ENCODE results near the gene FAXDC2.

- TF ChIP-seq, protein P1, sequence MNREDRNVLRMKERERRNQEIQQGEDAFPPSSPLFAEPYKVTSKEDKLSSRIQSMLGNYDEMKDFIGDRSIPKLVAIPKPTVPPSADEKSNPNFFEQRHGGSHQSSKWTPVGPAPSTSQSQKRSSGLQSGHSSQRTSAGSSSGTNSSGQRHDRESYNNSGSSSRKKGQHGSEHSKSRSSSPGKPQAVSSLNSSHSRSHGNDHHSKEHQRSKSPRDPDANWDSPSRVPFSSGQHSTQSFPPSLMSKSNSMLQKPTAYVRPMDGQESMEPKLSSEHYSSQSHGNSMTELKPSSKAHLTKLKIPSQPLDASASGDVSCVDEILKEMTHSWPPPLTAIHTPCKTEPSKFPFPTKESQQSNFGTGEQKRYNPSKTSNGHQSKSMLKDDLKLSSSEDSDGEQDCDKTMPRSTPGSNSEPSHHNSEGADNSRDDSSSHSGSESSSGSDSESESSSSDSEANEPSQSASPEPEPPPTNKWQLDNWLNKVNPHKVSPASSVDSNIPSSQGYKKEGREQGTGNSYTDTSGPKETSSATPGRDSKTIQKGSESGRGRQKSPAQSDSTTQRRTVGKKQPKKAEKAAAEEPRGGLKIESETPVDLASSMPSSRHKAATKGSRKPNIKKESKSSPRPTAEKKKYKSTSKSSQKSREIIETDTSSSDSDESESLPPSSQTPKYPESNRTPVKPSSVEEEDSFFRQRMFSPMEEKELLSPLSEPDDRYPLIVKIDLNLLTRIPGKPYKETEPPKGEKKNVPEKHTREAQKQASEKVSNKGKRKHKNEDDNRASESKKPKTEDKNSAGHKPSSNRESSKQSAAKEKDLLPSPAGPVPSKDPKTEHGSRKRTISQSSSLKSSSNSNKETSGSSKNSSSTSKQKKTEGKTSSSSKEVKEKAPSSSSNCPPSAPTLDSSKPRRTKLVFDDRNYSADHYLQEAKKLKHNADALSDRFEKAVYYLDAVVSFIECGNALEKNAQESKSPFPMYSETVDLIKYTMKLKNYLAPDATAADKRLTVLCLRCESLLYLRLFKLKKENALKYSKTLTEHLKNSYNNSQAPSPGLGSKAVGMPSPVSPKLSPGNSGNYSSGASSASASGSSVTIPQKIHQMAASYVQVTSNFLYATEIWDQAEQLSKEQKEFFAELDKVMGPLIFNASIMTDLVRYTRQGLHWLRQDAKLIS (CRISPR knock-in tag; IDR thresholded peaks at IDR 0.05): no peak
- TF ChIP-seq ZNF263 (CRISPR knock-in tag; IDR thresholded peaks at IDR 0.05) (no peak), ZNF768 (CRISPR knock-in tag; IDR thresholded peaks at IDR 0.05) (no peak)
- TF ChIP-seq, protein P2, sequence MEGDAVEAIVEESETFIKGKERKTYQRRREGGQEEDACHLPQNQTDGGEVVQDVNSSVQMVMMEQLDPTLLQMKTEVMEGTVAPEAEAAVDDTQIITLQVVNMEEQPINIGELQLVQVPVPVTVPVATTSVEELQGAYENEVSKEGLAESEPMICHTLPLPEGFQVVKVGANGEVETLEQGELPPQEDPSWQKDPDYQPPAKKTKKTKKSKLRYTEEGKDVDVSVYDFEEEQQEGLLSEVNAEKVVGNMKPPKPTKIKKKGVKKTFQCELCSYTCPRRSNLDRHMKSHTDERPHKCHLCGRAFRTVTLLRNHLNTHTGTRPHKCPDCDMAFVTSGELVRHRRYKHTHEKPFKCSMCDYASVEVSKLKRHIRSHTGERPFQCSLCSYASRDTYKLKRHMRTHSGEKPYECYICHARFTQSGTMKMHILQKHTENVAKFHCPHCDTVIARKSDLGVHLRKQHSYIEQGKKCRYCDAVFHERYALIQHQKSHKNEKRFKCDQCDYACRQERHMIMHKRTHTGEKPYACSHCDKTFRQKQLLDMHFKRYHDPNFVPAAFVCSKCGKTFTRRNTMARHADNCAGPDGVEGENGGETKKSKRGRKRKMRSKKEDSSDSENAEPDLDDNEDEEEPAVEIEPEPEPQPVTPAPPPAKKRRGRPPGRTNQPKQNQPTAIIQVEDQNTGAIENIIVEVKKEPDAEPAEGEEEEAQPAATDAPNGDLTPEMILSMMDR (CRISPR knock-in tag; IDR thresholded peaks at IDR 0.05): no peak
These were observed 47.8 kb upstream of the FAXDC2 start for GRCh38 chr5:154898210-154898609.

Data from HepG2 (cell line).